Measurements from ENCODE around the gene ZC3H8.

ZC3H8 gene

GRCh38 chr2:112194482-112194881, 60.4 kb downstream of the ZC3H8 start:
- no peak for DNase-seq

DNA sequence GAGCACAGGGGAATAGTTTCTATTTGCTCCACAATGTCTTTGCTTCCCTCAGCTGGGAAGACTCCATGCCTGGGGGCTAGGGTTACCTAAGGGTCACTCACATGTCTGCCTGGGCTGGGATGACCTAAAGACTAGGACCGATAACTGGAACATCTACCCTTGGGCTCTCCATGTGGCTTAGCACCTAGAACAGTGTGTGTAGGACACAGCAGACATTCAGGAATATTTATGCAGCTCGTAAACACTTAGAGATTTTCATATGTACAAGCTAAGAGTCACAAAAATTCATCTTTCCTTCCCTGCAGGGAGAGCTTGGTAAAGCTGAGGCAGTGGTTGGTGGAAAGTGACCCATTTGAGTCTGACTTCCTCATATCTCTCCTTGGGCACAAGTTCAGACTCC, 60.8 kb downstream of the ZC3H8 start:
- DNase-seq = no peak

GRCh38 chr2:112189001-112189556, 65.8 kb downstream of the ZC3H8 start:
- DNase-seq = no peak

DNA sequence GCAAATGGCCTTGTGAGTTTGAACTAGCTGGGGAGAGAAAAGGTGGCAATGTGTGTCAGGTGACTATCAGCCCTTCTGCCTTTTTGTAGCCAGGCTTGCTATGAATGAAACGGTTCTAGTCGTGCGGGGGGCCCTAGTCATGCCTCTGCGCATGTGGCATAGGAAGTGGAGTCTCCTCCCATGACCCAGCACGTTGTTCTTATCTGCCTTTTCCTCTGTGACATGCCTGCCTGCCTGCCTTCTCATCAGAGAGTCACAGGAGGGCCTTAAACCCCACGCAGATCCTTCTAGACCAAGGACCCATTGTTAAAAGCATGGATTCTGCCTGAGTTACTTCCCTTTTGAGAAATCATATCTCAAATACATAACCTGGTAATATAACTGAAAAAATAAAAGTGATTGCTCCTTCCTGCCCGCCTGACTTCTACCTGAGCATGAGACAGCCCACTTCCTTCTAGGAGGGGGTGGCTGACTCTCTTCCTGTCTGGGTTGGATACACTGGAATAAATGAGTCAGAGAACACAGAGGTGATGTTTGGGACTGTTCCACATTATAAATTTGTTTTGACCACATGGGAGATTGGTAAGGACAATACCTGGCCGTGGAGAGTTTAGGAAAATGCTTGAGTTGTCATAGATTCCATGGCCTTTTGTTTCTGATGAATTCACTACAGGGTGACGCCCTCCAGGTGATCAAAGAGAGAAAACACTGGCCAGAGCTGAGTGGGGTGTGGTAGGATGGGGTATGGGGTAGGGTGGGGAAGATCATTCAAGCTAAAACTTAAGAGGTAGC, 66.8 kb downstream of the ZC3H8 start:
- DNase-seq = no peak

DNA sequence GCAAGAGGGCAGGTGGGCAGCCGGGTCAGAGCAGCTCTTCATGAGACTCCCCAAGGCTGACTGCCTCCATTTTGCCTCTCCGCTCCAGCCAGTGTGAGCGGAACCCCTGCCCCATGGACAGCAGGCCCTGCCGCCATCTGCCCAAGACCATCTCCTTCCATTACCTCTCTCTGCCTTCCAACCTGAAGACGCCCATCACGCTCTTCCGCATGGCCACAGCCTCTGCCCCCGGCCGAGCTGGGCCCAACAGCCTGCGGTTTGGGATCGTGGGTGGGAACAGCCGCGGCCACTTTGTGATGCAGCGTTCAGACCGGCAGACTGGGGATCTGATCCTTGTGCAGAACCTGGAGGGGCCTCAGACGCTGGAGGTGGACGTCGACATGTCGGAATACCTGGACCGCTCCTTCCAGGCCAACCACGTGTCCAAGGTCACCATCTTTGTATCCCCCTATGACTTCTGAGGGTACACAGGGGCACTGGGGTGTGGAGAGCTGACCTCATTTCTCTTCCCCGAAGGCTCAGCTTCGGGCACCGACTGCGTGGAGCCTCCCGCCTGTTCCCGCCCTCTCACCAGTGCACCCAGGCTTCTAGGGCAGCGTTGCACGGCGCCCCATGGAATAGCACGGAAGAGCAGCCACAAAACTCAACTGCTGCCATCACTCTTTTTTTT, 67.7 kb downstream of the ZC3H8 start:
- no peak for DNase-seq

GRCh38 chr2:112185131-112185530, 69.7 kb downstream of the ZC3H8 start:
- DNase-seq = no peak

GRCh38 chr2:112184121-112184520, 70.7 kb downstream of the ZC3H8 start:
- no peak for DNase-seq

DNA sequence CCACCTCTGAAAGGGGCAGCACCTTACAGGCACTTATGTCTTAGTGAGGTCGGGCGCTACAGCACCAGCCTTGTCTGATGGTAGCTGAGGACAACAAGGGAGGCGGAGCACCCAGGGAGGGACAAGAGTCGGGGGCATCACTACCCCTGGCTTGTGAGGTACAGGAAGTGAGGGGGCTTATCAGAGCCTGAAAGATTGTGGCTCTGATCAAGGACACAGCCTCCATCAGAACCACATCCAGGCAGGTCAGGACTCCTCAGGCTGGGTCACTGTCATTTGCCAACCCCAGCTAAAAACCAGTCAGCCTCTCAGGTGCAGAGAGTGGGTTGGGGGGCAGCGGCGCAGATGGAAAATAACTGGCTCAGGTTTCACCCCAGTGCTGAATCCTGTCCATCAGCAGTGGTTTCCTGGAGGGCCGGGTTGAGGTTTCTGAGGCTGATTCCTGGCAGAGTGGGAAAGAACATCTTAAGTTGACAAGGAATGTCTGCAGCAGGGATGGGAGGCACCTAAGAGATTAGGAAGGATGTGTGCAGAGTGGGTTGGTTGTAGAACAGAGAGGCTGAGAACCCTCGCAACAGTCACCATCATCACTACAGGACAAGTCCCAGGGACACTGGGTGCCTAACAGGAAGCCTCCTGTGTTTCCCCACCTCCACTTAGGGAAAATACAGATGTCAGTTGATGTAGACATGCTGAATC, 71.4 kb downstream of the ZC3H8 start:
- no peak for DNase-seq

GRCh38 chr2:112182581-112183034, 72.2 kb downstream of the ZC3H8 start:
- DNase-seq = no peak

DNA sequence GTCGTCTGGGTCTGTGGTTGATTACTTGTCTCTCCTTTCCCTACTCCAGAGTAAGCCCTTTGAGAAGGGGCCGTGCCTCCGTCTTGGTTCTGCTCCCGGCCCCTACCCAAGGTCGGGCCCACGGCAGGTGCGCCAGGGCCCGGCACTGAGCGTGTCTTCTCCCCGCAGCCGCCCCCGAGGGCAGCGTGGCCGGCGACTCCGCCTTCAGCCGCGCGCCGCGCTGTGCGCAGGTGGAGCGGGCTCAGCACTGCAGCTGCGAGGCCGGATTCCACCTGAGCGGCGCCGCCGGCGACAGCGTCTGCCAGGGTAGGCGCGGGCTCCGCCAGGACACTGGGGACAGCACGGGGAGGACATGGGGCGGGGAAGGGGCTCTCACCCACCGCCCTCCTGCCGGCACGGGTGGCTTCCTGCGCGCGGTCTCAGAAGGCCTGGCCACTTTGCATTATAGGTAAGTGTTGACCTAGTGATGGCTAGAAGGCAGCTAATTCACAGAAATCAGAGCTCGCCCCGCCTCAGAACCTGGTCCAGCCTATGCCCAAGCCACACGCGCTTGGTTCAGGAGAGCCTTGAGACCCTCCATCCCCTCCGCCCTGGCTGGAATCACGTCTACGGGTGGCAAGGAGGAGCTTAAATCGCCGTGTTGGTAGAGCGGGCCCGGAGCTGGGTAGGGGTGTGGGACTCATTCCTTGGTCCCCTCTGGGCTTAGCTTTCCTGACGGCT, 73.1 kb downstream of the ZC3H8 start:
- DNase-seq = no peak

- DNase-seq = no peak
Measured at GRCh38 chr2:112175958-112176573, 78.8 kb downstream of the ZC3H8 start.

DNA sequence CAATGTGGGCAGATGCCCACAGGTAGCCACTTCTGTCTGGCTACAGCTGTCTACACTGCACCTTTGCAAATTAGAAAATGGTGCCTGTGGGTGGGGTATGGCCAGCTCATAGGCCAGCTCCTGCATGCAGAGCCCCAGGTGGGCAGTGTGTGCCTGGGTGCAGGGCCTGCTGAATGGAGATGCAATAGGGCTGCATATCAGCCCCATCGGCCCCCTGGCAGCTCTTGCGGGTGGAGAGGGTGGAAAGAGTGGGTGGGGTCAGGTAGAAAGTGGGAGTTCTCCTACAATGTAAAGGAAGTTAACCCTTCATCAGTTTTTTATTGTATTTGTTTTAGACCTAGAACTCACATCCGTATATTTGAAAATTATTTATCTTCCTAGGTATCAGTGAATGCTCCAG, 79.5 kb downstream of the ZC3H8 start:
- no peak for DNase-seq

- no peak for DNase-seq
Measured at GRCh38 chr2:112174383-112174782, 80.5 kb downstream of the ZC3H8 start.

DNA sequence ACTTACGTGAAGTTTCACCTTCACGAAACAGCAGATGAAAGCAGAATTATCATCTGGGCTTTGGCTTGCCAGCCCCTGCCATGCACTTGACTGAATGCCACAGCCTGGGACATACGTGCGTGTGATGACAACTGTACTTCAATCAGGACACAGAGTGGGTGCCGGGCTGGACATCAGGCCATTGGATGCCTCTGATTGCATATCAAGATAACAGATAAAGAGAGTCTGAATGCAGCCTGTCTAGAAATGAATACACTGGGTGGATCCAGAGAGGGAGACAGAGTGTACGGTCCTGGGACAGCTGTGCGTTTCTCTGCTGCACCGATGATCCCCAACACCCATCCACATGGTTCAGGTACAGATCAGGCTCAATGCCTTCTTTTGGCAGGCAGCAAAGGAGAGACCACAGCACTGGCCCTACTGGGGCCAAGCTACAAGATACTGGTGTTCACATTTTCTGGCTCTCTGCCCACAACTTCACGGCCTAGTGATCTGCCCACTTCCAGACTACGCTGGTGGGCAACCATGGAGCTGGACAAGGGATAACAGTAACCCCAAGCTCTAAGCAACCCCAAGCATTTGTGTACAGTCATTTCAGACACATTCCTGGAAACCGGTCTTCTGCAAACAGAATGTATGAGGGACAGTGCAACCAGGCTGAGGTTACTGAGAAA, 81.1 kb downstream of the ZC3H8 start:
- DNase-seq = no peak

GRCh38 chr2:112170495-112170894, 84.3 kb downstream of the ZC3H8 start:
- DNase-seq = no peak

DNA sequence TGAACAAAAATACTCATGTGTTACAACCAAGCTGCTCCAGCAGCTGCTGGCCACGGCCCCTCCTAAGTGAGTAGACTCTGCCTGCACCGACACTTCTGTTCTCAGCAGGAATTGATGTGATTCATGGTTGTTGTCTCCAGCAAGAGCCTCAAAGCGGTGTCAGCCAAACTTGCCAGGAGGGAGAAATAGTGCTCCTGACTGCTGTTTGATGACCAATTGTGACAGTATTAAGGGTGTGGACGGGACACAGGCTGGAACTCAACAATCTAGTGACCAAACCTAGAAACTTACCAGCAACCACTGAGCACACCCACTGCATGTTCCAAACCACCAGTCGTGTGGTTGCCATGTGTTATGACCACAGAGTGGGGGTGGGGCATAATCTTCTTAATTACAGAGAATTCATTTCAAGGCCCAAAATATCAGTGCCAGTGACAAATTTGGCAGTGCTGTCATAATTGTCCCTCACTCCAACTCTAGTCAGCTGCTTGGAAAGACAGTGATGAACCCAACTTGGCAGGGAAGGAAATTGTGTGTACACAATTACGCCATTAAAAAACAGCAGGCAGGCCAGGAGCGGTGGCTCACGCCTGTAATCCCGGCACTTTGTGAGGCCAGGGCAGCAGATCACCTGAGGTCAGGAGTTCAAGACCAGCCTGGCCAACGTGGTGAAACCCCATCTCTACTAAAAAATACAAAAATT, 86.3 kb downstream of the ZC3H8 start:
- peak; percentile 15 for DNase-seq

DNA sequence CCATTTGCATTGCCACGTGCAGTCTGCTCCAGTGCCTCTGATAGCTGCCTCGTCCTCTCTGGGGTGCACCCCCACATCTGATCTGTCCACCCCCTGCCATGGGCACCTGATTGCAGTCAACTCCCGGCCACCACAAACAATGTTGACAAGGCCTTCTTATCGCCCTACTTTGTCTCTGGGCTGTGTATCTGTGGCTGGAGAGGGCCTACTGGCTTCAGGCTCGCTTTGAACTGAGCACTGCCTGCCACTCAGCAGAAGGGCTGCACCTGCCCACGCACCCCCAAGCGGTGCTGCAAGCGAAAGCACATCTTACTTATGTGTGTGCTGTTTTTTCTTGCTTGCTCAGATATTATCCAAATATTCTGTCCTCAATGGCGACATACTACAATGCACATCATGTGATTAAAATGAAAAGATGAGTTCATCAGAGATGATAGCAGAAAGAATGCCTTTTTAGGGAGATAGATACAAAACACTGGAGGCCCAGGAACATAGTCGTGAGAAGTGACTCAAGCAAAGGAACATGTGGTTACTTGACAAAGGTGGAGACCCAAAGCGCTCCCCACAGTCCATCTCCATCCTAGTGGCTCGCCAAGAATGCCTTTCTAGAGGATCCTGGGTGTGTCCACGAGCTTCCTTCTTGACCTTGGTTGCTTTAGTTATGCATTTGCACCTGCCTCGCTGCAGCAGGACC, 87.9 kb downstream of the ZC3H8 start:
- no peak for DNase-seq

DNA sequence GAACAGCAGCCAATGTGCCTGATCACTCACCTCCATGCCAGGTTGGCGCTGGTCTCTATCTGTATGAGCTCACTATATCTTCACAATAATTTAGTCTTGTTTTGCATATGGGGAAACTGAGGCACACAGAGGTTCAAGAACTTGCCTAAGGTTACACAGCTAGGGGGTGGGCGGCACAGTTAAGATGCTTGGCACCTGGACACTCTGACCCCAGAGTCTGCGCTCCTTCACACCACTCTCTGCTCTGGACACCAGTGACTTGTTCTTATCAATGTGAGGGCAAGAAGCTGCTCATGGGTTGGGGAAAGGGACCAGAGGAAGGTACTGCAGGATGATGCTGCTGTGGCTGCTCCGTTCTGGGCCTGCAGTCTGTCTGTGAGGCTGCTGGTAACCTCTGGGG, 89.5 kb downstream of the ZC3H8 start:
- no peak for DNase-seq

DNA sequence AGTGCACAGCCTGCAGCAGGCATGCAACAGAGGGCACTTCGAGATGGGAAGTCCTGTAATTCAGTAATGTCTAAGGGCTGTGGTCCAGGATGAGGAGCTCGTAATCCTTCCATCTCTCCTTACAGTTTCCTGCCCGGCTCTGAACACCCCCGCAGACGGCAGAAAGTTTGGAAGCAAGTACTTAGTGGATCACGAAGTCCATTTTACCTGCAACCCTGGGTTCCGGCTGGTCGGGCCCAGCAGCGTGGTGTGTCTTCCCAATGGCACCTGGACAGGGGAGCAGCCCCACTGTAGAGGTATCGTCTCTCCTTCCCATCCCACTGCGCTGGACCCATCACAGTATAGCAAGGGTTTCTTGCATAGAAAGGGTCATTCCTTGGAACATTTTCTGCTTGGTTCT, 90.0 kb downstream of the ZC3H8 start:
- DNase-seq = no peak

GRCh38 chr2:112163541-112163981, 91.3 kb downstream of the ZC3H8 start:
- DNase-seq = no peak

Data from fibroblast of skin of right biceps (primary cell).